Left colon (tissue), 2 donors: ENCODE measurements around the gene MID1IP1. TPM values are rescaled to one million over a fixed set of nuclear protein-coding genes. Genes with fewer than 3 reads are reported as not detected.
A peak's percentile ranks its signal among the peaks of the same experiment; 100 is the strongest.

ENCODE experiments used
- ATAC-seq: fragments of 200-7000 bp; cut with Tn5 transposase; one replicate; pipeline ENCODE4 v1.9.1; 2020; ENCODE audit warnings: mild to moderate bottlenecking, moderate library complexity
- DNase-seq, 2 donors: peaks; one replicate each; pipeline ENCODE4 v3.0.0-alpha.2; 2020
- intact Hi-C, 2 donors: fragments of 100-400 bp; cut with DNase I in 1 of 2; cut with micrococcal nuclease in 1 of 2; formaldehyde crosslinking; loops; one replicate each; pipeline versions ENCODE4 v1.11.2 to v1.14.0; 2022; cut with DNase I, micrococcal nuclease
- total RNA-seq, 2 donors: library from RNA; stranded (reverse); fragmentation: NEBNext Ultra II Directional; extraction: Animal tissue kit (Norgen Biotek cat#: 25700); gene quantifications; one replicate each; pipeline ENCODE4 v1.2.1, GENCODE V29; 2021
- donor health status: DM: no; HTN: no; CAD: no.
- donor health status: DM: yes; HTN: yes; CAD: no.

The MID1IP1 gene
- total RNA-seq, 2 donors from 2014 or later = 33.3 to 34.0 TPM

- ATAC-seq = no peak
- intact Hi-C loops = no loop called here
These were observed 6.6 kb downstream of the MID1IP1 start for GRCh38 chrX:38807873-38808272.

DNA sequence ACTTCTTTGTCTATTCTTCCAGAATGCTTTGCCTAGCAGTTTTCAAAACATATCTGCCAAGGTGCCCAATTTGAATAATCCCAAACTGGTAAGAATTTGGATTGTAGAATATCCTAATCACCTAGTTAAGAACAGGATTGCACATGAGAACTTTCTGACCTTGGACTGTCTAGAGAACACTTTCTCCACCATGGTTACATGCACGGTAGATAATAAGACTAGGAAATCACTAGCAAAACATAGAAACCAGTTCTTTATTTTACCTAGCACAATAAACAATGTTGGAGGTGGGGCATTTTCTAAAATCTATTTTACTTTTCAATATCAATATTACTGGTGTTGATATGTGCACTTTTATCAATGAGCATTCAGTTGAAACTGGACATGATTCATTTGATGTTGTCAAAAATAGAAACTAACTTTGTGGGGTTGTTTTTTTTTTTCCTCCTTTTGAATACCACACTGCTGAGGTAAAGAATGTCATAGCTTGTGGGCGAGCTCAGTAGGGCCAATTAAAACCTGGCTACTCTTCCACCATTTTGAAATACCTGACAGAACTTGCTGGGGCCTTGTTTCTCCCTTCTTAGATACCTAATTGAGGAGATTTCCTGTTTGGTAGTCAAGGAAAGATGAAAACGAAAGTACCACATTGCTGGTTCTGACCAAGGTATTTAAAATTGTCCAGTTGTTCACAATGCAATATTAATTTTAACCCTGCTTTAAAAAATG is 10.4 kb downstream of the MID1IP1 start:
- ATAC-seq (no peak), DNase-seq (no peak)
- intact Hi-C loops = no loop called here

More at GRCh38 chrX:38807873-38808272, 6.6 kb downstream of the MID1IP1 start:
- DNase-seq = no peak

DNA sequence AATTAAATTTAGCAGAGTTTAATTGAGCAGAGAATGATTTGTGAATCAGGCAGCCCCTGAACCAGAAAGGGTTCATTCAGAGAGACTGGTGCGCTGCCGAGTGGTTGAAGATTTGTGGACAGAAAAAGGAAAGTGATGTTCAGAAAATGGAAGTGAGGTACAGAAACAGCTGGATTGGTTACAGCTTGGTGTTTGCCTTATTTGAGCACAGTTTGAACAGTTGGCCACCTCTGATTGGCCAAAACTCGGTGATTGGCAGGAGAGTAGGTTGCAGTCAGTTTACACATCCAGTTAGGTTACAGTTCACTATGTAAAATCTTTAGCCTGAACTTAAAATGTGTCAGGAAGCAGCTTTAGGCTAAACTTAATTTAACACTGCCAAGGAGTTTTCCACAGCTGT is 14.9 kb downstream of the MID1IP1 start:
- no peak for DNase-seq
- intact Hi-C loops = no loop called here
- ATAC-seq = no peak

DNA sequence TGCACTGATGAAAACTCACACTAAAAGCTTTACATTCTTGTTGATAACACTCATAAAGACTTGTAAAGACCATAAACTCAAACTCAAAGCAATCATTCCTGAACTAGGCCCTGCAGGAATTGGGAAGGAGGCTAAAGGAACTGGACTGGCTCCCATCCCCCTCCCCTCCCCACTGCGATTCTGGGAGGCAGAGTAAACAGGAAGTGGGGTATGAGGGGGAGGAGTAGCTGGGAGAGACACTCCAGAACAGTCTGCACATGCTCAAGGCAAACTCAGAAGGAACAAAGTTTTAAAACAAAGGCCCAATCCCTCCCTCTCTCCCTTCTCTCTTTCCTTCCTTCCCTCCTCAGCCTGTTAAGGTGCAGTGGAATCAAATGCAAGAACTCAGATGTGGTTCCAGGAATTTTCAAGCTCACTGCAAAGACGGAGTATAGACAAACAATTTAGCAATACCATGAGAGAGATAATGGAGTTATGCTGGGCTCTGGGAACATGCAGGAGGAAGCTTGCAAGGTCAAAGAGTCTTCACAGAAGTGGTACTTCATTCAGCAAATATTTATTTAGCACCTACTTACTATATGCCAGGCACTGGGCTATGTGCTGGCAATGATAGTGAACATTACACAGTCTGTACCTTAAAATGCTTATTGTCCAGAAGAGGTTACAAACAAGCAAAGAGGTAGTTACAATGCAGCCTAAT is 15.9 kb downstream of the MID1IP1 start:
- DNase-seq (peak; percentile 69 to 72), ATAC-seq (peak; percentile 97)

DNA sequence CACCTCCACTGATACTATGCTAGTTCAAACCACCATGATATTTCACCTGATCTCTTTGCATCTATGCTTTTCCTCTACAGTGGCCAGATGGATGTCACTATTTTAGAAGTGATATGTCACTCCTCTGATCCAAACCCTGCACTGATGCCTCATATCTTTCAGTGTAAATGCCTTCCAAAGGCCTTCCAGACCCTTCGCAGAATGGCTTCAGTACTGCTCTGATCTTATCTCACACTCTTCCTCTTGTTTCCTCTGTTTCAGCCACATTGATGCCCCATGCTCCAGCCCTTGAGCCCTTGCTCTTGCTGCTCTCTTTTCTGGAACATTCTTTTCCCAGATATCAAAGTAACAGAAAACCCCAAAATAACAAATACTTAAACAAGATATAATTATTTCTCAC is 17.9 kb downstream of the MID1IP1 start:
- intact Hi-C loops = no loop called here
- ATAC-seq = no peak
- DNase-seq = no peak

More for the DNA sequence above, 15.9 kb downstream of the MID1IP1 start:
- intact Hi-C loops = no loop called here

DNA sequence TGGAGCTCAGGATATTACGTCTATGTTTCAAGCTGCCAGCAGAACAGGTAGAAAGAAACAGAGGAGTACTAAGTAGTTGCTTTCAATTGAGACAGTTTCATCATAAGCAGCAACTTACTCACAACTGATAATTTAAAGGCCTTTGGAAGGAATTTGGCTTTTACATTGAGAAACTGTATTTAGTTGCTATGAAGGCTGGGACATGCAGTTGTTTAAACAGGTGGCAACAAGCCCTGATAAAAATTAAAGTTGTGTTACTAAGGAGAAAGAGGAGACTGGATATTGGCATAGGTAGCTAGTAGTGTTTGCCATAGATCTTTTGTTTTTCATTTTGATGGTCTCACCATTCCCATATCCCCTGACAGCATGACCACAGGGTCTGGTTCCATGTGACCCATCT is 18.4 kb downstream of the MID1IP1 start:
- DNase-seq (no peak), ATAC-seq (no peak)
- intact Hi-C loops = no loop called here

GRCh38 chrX:38820751-38821150 is 19.5 kb downstream of the MID1IP1 start:
- intact Hi-C loops = no loop called here

GRCh38 chrX:38824176-38824575 is 22.9 kb downstream of the MID1IP1 start:
- ATAC-seq (no peak), DNase-seq (no peak)
- intact Hi-C loops = no loop called here

More at GRCh38 chrX:38820751-38821150, 19.5 kb downstream of the MID1IP1 start:
- ATAC-seq (no peak), DNase-seq (no peak)

DNA sequence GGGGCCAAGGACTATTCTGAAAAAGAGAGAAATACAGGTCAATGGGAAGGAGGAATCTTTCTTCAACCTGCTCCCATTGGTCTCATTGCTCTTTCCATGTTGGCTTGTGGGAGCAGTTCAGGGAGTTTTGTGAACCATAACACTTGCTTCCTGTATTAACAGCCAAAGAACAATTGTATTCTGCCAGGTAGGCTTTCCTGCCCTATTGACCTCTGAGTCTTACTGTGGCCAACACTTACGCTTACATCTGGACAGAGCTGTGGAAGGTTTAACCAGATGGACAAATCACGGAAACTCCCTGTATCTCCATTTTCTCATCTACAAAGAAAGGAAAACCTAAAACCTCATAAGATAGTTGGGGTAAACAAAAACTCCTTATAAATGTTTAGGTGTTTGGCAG is 30.7 kb downstream of the MID1IP1 start:
- intact Hi-C loops = no loop called here
- DNase-seq (no peak), ATAC-seq (no peak)

GRCh38 chrX:38837389-38837788 is 36.1 kb downstream of the MID1IP1 start:
- DNase-seq = no peak
- intact Hi-C loops = no loop called here
- no peak for ATAC-seq

DNA sequence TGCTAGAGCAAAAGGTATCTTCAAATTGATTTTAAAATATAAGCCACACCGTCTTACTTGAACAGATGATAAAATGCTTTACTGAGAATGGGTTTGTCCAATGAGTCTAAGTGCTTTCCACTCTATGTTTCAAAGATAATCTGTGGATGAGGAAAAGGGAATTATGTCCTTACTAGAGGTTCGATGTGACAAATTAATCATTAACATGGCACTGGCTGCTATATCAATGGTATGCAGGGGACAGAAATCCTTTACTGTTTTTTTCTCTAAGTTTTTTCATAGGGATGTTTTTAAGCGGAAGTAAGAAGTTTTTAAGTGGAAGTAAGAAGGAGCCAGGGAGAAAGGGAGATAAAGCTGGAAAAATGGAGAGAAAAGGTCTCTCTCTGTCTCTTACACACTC is 38.0 kb downstream of the MID1IP1 start:
- peak; percentile 67 for ATAC-seq
- intact Hi-C loops = no loop called here
- DNase-seq = no peak

DNA sequence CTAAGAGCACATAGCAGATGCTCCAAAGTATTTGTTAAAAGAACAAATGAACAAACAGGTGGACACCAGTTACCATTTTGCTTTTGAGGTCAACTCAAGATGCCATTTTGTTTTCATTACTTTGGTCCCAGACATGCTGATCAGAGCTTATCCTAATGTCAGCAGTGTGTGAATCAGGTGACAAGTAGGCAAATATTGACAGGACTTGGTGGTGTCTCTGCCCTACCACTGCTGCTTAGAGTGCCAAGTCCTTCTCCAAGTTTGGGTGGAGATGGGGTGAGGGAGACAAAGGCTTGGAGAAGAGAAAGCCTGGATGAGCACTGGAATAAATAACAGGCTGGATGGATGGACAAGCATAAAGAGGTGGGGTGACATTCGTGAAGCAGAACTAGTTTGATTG is 38.7 kb downstream of the MID1IP1 start:
- DNase-seq (no peak), ATAC-seq (peak; percentile 41)
- intact Hi-C loops = no loop called here

GRCh38 chrX:38841750-38842149 is 40.5 kb downstream of the MID1IP1 start:
- intact Hi-C loops = no loop called here
- DNase-seq (no peak), ATAC-seq (no peak)

- intact Hi-C loops = no loop called here
- DNase-seq = no peak
- ATAC-seq = no peak
These were observed 44.2 kb downstream of the MID1IP1 start for GRCh38 chrX:38845426-38845825.

DNA sequence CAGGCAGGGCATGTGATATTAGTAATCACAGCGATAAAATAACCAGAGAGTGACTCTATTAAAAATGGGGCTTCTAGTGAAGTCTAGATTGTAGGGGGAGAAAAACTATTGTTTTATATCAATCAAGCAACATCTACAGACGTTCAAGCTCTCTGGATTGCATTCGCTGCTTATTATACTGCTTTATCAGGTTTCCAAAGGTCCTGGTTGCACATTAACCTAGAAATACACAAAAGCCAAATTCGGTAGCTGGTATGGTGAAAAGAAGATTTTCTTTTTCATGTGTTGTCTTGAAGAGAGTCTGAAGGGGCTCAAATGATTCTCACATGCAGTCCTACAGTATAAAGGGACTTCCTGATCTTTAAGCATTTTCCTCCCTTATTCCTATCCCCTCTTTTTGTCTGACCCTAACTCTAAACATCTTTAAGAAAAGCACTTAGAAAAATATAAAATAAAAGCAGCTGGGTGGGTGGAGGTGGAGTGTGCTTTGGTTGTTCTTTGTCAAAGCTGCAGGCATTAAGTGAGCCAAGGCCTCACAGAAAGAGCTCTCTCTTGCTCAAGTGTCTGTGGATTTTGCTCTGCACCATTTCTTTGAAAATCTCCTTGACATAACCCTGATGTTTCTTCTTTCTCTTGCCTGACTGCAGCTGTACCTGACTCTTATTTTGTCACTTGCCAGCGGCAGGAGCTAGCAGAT is 46.1 kb downstream of the MID1IP1 start:
- no peak for DNase-seq
- peak; percentile 58 for ATAC-seq
- intact Hi-C loops = no loop called here

DNA sequence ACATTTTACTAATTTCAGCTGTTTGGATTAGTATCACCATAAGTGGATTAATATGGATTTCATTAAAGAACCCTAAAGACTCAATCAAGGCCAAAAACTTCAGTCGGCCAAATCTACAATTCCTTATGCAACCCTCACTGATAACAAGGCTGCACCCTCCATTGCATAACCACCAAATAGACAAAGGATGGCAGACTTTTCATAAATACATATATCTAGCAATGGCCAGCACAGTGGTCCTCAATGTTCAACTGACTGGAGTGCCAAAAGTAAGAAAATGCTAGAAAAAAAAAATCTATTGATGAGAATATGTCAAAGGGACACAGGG is 46.6 kb downstream of the MID1IP1 start:
- intact Hi-C loops = no loop called here
- no peak for ATAC-seq

DNA sequence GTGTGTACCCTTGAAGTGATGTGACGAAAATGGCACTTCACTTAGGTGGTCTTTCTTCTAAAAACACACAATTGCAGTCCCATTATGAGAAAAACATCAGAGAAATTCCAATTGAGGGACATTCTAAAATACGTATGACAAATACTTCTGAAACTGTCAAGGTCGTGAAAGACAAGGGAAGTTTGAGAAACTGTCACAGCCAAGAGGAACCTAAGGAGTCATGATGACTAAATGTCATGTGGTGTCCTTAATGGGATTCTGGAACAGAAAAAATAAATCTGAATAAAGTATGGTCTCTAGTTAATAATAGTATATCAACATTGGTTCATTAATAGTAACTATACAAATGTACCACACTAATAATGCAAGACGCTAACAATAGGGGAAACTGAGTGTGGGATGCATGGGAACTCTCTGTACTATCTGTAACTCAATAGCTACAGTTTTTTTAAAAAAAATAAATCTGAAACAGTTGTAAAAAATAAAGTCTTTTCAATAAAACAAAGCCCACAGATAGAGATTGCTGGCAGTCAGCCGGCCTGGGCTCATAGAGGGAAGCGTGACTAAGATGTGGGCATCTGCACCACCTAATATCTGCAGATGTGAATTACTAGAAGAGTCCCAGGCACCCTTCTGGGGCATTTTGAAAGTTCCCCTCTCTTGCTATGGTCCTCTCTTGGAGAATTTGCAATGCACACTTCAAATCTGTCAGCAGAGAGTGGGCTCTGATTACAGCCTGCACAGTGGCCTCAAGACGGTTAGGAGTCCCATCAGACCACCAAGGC is 47.6 kb downstream of the MID1IP1 start:
- DNase-seq (no peak), ATAC-seq (no peak)
- intact Hi-C loops = no loop called here

More for the DNA sequence above, 46.6 kb downstream of the MID1IP1 start:
- DNase-seq = no peak

- no peak for DNase-seq
- intact Hi-C loops = no loop called here
- ATAC-seq = no peak
These were observed 49.7 kb downstream of the MID1IP1 start for GRCh38 chrX:38850807-38851544.

- DNase-seq (no peak), ATAC-seq (no peak)
- intact Hi-C loops = no loop called here
These were observed 53.0 kb downstream of the MID1IP1 start for GRCh38 chrX:38854305-38854704.
